ENCODE measurements around the gene MVD. TPM values are rescaled to one million over a fixed set of nuclear protein-coding genes. Genes with fewer than 3 reads are reported as not detected.
A peak's percentile ranks its signal among the peaks of the same experiment; 100 is the strongest.

Gene MVD
- total and polyA plus RNA-seq, 10 of the 15 experiments (the other 5 are each of a cell fraction or from before 2014, with no cell fraction given): 5.0 to 147 (median 65.0) TPM

- Histone ChIP-seq H3K4me2 (ENCODE audit: control insufficient read depth, insufficient read depth) (no peak overlapping the region), H3K4me1 (ENCODE audit: control insufficient read depth, insufficient read depth, low read length) (no peaks in the 10 kb centered on the region; the same call in 1 of the 2 replicates), H4K20me1 (ENCODE audit: control insufficient read depth, insufficient read depth) (no peaks in the 10 kb centered on the region), H3K9ac (ENCODE audit: control insufficient read depth, insufficient read depth, low read length) (no peak overlapping the region), H3K4me3 (no peak overlapping the region), H2AFZ (ENCODE audit: control insufficient read depth, low read depth, low read length) (no peak overlapping the region), H3K36me3 (ENCODE audit: control insufficient read depth in 2 of 2, insufficient read depth in 2 of 2, low read length in 1 of 2) (no peaks in the 10 kb centered on the region), H3K79me2 (ENCODE audit: control insufficient read depth, insufficient read depth, low read length) (no peaks in the 10 kb centered on the region), H3K9me3 (replicated peaks; ENCODE audit: control insufficient read depth, insufficient read depth, low read length) (no peaks in the 10 kb centered on the region), H3K27ac (ENCODE audit: control insufficient read depth, insufficient read depth) (no peak overlapping the region), H3K27me3 (replicated peaks in 1 of 2; ENCODE audit: control insufficient read depth in 2 of 2, insufficient read depth in 2 of 2, low read length in 1 of 2) (no peaks in the 10 kb centered on the region)
- TF ChIP-seq, protein P1, sequence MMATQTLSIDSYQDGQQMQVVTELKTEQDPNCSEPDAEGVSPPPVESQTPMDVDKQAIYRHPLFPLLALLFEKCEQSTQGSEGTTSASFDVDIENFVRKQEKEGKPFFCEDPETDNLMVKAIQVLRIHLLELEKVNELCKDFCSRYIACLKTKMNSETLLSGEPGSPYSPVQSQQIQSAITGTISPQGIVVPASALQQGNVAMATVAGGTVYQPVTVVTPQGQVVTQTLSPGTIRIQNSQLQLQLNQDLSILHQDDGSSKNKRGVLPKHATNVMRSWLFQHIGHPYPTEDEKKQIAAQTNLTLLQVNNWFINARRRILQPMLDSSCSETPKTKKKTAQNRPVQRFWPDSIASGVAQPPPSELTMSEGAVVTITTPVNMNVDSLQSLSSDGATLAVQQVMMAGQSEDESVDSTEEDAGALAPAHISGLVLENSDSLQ (IDR thresholded peaks at IDR 0.05): no peak
- TF ChIP-seq, protein P2, sequence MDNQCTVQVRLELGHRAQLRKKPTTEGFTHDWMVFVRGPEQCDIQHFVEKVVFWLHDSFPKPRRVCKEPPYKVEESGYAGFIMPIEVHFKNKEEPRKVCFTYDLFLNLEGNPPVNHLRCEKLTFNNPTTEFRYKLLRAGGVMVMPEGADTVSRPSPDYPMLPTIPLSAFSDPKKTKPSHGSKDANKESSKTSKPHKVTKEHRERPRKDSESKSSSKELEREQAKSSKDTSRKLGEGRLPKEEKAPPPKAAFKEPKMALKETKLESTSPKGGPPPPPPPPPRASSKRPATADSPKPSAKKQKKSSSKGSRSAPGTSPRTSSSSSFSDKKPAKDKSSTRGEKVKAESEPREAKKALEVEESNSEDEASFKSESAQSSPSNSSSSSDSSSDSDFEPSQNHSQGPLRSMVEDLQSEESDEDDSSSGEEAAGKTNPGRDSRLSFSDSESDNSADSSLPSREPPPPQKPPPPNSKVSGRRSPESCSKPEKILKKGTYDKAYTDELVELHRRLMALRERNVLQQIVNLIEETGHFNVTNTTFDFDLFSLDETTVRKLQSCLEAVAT (IDR thresholded peaks at IDR 0.05): no peak
- TF ChIP-seq SUPT20H (IDR thresholded peaks at IDR 0.05; ENCODE audit: borderline replicate concordance, control insufficient read depth, low read depth, low read length): no peak
- no peak for TF ChIP-seq HDGF (IDR thresholded peaks at IDR 0.05)
- TF ChIP-seq, protein P3, sequence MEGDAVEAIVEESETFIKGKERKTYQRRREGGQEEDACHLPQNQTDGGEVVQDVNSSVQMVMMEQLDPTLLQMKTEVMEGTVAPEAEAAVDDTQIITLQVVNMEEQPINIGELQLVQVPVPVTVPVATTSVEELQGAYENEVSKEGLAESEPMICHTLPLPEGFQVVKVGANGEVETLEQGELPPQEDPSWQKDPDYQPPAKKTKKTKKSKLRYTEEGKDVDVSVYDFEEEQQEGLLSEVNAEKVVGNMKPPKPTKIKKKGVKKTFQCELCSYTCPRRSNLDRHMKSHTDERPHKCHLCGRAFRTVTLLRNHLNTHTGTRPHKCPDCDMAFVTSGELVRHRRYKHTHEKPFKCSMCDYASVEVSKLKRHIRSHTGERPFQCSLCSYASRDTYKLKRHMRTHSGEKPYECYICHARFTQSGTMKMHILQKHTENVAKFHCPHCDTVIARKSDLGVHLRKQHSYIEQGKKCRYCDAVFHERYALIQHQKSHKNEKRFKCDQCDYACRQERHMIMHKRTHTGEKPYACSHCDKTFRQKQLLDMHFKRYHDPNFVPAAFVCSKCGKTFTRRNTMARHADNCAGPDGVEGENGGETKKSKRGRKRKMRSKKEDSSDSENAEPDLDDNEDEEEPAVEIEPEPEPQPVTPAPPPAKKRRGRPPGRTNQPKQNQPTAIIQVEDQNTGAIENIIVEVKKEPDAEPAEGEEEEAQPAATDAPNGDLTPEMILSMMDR (IDR thresholded peaks at IDR 0.05 in 2 of 3, conservative IDR thresholded peaks at IDR 0.05 in 1 of 3; ENCODE audit: control insufficient read depth in 2 of 3, extremely low read depth in 1 of 3, insufficient read depth in 1 of 3, low read depth in 3 of 3, low read length in 3 of 3): peak; percentile 12 to 20 (median 15); a peak in 2 of 6 replicates
- ChIA-PET CTCF (interaction anchor here (0.7 kb wide), 1 partner anchor 9 kb away, joined by 3 read pairs; no protein-coding TSS in a partner anchor), SMC1A (ENCODE audit: uncharacterized antibody, unreplicated experiment) (no interaction called here), RAD21 (ENCODE audit: unreplicated experiment) (no interaction called here), POLR2A (interaction anchor here (0.6 kb wide), 1 partner anchor 29 kb away, joined by 5 read pairs; no protein-coding TSS in a partner anchor)
- no TSS peak for BruUV-seq (replicated peaks)
- intact Hi-C loops (cut with micrococcal nuclease; ENCODE audit: unreplicated experiment): no loop called here
- WGBS (ENCODE audit: insufficient coverage, insufficient replicate concordance, low lambda C conversion rate, missing lambda C conversion rate): 97% methylated on average over 11 of the region's 11 CpGs
- DNase-seq (ENCODE audit: low read depth, low spot score): no peak
- in situ Hi-C loops (cut with MboI): no loop called here
- no peak for FAIRE-seq
- no peak for ATAC-seq
Observed at GRCh38 chr16:88672776-88673175, 9.9 kb upstream of the MVD start.

Data from GM12878 (cell line).